NCI-H526 (cell line): ENCODE results near the gene TLR9.

Experiments used
- DNase-seq, 2 experiments: peaks; one replicate each; lab custom pipeline; 2025; lab: John Stamatoyannopoulos, UW

Gene TLR9

GRCh38 chr3:52172262-52172757 lies 53.1 kb downstream of the TLR9 start:
- DNase-seq, result no peak

DNA sequence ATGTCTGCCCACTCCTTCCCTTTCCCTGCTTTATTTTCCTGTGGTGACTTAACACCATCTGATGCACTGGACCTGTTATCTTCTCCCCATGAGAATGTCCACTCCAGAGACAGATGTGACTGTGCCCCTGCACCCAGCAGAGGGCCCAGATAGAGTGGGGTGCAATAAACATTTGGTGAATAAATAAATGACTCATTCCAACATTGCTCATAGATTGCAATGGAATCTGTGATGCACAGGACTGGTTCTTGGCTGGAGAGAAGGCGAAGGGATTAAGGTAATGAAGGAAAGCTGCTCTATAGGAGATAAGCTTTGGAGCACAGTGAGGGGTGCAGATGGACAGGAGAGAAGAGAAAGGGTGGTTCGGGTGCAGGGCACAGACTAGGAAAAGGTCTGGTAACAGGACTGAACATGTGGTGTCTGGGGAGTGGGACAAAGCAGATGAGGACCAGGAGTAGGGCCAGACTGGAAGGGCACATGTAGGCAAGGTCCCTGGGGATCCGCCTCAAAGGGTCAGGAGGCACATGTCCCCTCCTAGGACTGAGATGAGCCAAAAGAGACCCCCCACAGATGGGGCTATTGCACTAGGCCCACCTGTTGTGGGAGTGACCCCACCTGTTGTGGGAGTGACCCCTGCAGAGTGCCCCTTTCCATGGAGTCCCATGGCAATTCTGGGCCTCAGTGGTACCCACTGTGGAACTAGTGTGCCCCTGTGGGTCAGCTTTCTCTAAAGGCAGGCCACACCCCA lies 53.8 kb downstream of the TLR9 start:
- no peak for DNase-seq
